SW 1271 (cell line): ENCODE measurements around the gene MAPK7.

ENCODE experiments used
- DNase-seq, 2 experiments: peaks; one replicate each; lab custom pipeline; 2025; lab: John Stamatoyannopoulos, UW

MAPK7 gene

DNA sequence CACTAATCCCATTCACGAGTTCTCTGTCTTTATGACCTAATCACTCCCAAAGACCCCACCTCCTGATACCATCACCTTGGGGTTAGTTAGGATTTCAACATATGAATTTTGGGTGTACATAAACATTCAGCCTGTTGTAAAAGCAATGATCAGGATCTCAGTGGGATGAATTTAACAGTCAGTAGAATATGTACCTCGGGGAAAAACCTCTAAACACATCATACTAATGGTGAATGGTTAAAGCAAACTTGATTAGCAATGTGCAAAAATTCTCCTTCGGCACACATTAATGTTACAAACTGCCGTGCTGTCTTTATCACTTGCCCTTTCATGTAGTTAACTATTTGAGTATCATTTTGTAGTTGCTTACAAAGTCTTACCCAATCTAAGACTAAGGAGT lies 42.9 kb downstream of the MAPK7 start:
- no peak for DNase-seq

DNA sequence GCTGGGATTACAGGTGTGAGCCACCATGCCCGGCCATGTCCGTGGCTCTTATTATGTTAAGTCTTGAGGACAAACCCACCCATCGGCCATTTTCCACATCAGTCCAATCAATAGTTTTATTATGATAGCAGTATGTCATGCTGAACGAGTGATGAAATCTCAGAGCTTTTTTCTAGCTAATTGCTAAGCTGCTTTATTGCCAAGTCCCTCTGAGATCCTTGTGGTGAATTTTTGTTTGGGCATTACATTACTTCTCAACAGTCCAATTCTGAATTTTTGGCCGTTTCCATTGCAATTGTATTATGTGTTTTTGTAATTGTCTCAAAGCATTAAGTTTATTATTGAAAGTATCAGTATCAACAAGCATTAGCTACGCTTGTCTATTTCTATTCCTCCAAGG lies 43.6 kb downstream of the MAPK7 start:
- DNase-seq: no peak

DNA sequence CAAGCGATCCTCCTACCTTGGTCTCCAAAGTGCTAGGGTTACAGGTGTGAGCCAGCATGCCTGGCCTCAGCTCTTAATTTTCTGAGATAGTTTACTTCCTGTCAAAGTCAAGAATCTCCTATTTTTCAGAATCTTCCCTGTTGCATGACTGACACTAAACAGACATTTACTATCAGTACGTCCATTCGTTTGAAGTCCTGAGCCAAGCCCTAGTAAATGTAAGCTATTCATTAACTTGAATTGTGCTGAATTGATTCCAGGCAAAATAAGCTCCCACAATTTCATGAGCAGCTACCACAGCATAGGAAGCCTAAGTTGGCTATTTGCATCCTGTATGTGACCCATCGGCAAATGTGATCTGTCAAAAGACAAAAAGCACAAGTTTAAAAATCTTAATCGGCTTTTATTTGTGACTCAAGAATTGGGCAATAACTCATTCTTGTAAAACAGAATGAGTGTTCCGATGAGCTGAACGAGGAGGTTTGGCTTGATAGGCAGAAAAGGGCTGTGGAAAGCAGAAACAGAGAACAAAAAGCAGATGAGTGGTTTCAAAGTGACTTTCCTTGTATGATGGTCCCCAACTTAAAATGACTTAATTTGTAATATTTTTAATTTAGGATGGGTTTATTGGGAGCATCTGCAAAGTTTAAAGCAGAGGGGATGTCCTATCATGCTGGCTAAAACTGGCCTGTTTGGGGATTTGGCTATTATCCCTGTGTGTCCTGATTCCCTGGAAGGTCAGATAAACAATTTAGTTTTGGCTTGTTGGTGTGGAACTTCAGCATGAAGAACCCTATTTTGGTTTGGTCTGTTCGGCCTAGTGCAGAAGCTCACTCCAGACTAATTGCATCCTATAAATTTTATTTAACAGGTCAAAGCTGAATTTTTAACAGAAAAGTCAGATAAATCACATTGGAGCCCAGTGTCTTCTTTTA lies 46.9 kb downstream of the MAPK7 start:
- DNase-seq: no peak

DNA sequence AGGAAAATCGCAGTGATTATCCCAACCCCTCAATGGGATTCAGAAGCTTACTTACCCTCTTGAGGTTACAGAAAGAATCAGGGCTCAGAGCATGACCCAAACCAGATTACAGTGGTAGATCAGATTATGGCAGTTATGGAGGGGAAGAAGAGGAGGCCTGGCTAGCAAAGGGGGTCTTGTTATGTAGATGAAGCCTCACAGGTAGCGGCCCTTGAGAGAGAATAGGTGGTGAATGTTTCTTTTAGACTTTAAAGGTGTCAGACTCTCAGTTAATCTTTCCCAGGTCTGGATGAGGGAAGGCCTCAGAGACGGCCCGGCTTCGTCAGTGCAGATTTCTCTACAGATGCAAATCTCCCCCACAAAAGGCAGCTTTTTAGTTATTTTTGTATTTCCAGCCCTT lies 48.3 kb downstream of the MAPK7 start:
- DNase-seq: no peak

DNA sequence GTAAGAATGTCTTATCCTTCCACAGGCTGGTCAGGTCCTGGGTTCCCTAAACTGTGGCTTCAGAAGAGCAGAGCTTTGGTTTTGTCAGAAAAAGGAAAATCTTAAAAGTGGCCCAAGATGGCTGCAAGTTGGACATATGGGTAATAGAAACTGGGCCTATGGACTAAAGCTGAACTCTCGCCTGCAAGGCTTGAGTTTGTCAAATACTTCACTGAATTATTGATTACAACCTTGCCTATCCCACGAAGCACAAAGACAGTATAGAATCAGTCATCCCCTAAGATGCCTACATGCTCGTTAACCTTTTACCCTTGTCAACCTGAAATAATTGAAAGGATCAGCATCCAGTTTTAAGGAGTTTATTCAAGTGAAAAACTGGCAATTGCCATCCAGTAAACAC lies 53.4 kb downstream of the MAPK7 start:
- DNase-seq: no peak
